HCT116 (cell line): ENCODE measurements around the gene CYREN.

Experiments
- EGR1 ChIP-seq: IDR thresholded peaks from 2 replicates; pipeline ENCODE4 v1.6.1; 2012; ENCODE audit warnings: low read depth
- ELF1 ChIP-seq: IDR thresholded peaks from 2 replicates; pipeline ENCODE4 v1.6.1; 2012; ENCODE audit warnings: low read depth, borderline replicate concordance
- POLR2A ChIP-seq: IDR thresholded peaks from 2 replicates; pipeline ENCODE4 v1.7.0; 2011; ENCODE audit warnings: borderline replicate concordance; ENCODE audit not compliant: insufficient read depth, insufficient read length; ENCODE audit errors: extremely low read depth
- ZNF274 ChIP-seq: fragments of 200-500 bp; sonication (Bioruptor generic); IDR thresholded peaks from 2 replicates; pipeline ENCODE4 v1.6.1; 2014; ENCODE audit warnings: mild to moderate bottlenecking, low read depth, low read length, inconsistent platforms
- TF ChIP-seq, protein P1 (sequence below), 3 experiments: fragments of 200-600 bp in 1 of 3; sonication (generic) in 1 of 3; IDR thresholded peaks in 2 of 3; conservative IDR thresholded peaks in 1 of 3; 2 replicates each; pipeline ENCODE4 v1.5.1; 2012 to 2017; ENCODE audit warnings: low read depth in 2 of 3, low read length in 2 of 3, antibody characterized with exemption in 1 of 3, borderline replicate concordance in 1 of 3, control low read depth in 1 of 3, mild to moderate bottlenecking in 1 of 3, mixed read lengths in 1 of 3, mixed run types in 1 of 3, moderate library complexity in 1 of 3; ENCODE audit not compliant: insufficient read depth in 1 of 3
- TF ChIP-seq, protein P2 (sequence below): IDR thresholded peaks from 2 replicates; pipeline ENCODE4 v1.6.1; 2012; ENCODE audit warnings: low read depth

DNA sequence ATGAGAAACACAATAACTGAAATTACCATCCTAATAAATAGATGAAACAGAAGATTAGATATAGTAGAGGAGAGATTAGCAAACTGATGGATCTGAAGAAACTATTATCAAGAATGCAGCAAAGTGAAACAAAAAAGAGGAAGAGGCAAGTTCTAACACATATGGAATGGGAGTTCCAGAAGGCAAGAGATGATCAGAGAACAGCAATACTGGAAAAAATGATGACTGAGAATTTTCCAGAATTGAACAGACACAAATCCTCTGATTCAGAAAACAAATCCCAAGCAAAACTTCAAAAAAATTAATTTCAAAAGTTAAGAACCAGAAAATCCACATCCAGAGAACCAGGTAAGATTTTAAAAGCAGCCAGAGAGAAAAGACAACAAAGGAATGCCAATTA lies 20.2 kb upstream of the CYREN start:
- TF ChIP-seq, protein P1, sequence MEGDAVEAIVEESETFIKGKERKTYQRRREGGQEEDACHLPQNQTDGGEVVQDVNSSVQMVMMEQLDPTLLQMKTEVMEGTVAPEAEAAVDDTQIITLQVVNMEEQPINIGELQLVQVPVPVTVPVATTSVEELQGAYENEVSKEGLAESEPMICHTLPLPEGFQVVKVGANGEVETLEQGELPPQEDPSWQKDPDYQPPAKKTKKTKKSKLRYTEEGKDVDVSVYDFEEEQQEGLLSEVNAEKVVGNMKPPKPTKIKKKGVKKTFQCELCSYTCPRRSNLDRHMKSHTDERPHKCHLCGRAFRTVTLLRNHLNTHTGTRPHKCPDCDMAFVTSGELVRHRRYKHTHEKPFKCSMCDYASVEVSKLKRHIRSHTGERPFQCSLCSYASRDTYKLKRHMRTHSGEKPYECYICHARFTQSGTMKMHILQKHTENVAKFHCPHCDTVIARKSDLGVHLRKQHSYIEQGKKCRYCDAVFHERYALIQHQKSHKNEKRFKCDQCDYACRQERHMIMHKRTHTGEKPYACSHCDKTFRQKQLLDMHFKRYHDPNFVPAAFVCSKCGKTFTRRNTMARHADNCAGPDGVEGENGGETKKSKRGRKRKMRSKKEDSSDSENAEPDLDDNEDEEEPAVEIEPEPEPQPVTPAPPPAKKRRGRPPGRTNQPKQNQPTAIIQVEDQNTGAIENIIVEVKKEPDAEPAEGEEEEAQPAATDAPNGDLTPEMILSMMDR (IDR thresholded peaks at IDR 0.05 in 2 of 3, conservative IDR thresholded peaks at IDR 0.05 in 1 of 3; ENCODE audit: borderline replicate concordance in 1 of 3, insufficient read depth in 1 of 3, low read depth in 2 of 3, low read length in 2 of 3): no peak
- TF ChIP-seq POLR2A: no peak
- TF ChIP-seq, protein P2, sequence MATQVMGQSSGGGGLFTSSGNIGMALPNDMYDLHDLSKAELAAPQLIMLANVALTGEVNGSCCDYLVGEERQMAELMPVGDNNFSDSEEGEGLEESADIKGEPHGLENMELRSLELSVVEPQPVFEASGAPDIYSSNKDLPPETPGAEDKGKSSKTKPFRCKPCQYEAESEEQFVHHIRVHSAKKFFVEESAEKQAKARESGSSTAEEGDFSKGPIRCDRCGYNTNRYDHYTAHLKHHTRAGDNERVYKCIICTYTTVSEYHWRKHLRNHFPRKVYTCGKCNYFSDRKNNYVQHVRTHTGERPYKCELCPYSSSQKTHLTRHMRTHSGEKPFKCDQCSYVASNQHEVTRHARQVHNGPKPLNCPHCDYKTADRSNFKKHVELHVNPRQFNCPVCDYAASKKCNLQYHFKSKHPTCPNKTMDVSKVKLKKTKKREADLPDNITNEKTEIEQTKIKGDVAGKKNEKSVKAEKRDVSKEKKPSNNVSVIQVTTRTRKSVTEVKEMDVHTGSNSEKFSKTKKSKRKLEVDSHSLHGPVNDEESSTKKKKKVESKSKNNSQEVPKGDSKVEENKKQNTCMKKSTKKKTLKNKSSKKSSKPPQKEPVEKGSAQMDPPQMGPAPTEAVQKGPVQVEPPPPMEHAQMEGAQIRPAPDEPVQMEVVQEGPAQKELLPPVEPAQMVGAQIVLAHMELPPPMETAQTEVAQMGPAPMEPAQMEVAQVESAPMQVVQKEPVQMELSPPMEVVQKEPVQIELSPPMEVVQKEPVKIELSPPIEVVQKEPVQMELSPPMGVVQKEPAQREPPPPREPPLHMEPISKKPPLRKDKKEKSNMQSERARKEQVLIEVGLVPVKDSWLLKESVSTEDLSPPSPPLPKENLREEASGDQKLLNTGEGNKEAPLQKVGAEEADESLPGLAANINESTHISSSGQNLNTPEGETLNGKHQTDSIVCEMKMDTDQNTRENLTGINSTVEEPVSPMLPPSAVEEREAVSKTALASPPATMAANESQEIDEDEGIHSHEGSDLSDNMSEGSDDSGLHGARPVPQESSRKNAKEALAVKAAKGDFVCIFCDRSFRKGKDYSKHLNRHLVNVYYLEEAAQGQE: no peak
- TF ChIP-seq EGR1: no peak
- TF ChIP-seq ZNF274: no peak
- no peak for TF ChIP-seq ELF1
